ENCODE data around the gene ZPR1.

The ZPR1 gene

DNA sequence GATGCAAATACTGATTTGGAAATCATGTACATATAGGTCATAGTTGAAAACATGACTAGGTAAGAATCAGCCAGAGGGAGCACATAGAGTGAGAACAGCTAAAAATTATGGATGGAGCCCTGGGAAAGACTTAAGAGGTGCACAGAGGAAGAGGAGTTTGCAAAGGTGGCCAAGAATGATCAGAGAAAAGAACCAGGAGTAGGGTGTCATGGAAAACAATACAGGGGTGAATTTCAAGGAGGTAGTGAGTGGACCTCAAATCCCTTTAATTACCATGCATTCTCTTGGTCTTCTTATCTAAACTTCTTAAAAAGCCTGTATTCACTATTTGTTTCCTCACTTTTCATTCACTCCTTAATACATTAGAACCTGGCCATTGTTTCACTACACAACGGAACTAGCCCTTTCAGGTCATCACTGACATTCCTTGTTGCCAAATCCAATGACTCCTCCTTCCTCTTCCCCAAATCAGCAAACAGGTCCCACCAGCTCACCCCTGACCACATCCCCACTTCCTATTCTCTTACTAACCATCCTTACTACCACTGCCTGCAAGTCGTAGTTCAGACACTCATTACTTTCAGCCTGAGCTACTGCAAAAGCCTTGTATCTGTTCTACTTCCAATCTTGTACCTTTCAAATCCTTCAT lies 37.6 kb downstream of the ZPR1 start:
- Histone ChIP-seq H3K27me3 (no peaks in the 10 kb centered on the region), H3K36me3 (peaks cover 93 to 100% (median 99%) of the 10 kb centered on the region in 11 experiments)

DNA sequence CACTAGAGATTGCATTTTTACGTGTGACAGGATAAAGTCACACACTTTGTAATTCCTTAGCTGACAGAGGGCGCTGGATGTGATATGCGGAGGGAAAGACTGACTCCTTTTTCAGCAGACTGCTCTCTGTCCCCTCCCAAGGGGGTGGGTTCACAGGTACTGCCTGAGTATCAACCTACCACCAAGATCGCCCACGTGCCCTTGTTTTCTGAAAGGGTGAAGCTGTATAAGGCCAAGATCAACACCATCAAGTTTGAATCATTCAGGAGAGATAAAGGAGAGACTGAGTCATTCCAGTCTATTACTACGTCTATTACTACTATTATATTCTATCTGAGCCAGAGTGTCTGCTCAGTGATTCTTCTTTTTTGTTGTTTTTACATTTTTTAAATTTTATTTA lies 45.7 kb downstream of the ZPR1 start:
- no peak overlapping the region for H3K9ac ChIP-seq
- H3K4me2 ChIP-seq, result no peak overlapping the region
- H3K27ac ChIP-seq, result no peak overlapping the region
- H3K9me3 ChIP-seq (replicated peaks in 1 of 11), result no peaks in the 10 kb centered on the region
- H3K36me3 ChIP-seq, result peaks cover 16 to 26% (median 21%) of the 10 kb centered on the region in 11 experiments
- no peaks in the 10 kb centered on the region for H3K27me3 ChIP-seq
- peaks cover 0 to 13% (median 2%) of the 10 kb centered on the region in 10 experiments; a peak in 8 of 20 replicates for H3K4me1 ChIP-seq
- H3K4me3 ChIP-seq, result no peak overlapping the region
- TF ChIP-seq Cebpa-rat (IDR thresholded peaks at IDR 0.05), result no peak
- peaks cover 0 to 10% (median 0%) of the 10 kb centered on the region in 11 experiments; a peak in 2 of 22 replicates for H4K20me1 ChIP-seq

More for the DNA sequence above, 37.6 kb downstream of the ZPR1 start:
- TF ChIP-seq Cebpa-rat (IDR thresholded peaks at IDR 0.05), result no peak
- H3K4me2 ChIP-seq, result peak overlapping the region in 1 of 11 experiments; percentile 17; a peak in 2 of 22 replicates
- no peak overlapping the region for H3K4me3 ChIP-seq
- H3K27ac ChIP-seq, result no peak overlapping the region
- no peak overlapping the region for H3K9ac ChIP-seq
- H3K9me3 ChIP-seq (replicated peaks in 1 of 11), result no peaks in the 10 kb centered on the region
- H4K20me1 ChIP-seq, result peaks cover 0 to 26% (median 0%) of the 10 kb centered on the region in 11 experiments; a peak in 4 of 22 replicates
- H3K4me1 ChIP-seq, result peaks cover 0 to 20% (median 4%) of the 10 kb centered on the region in 10 experiments; a peak in 9 of 20 replicates

DNA sequence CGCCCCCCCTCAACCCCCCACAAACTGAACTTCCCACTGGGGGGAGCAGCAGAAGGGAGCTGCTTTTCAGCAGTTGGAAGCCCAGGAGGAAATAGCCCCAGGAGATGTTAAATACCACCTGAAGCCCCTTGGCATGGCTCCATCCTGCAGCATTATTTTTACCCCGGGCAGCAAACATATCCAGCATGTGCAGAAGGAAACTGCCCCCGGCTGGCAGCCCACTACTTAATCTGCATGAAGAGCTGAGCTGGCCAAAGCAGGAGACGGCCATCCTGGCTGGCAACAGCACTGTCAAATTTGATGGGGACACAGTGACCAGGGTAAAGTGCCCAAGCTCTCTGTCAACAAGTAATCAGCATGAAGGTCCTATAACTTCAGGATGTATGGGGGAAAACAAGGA lies 47.1 kb downstream of the ZPR1 start:
- H3K9ac ChIP-seq, result no peak overlapping the region
- peaks cover 0 to 13% (median 2%) of the 10 kb centered on the region in 10 experiments; a peak in 8 of 20 replicates for H3K4me1 ChIP-seq
- peaks cover 0 to 10% (median 0%) of the 10 kb centered on the region in 11 experiments; a peak in 1 of 22 replicates for H4K20me1 ChIP-seq
- H3K9me3 ChIP-seq (replicated peaks in 1 of 11), result no peaks in the 10 kb centered on the region
- peaks cover 2 to 13% (median 7%) of the 10 kb centered on the region in 11 experiments; a peak in 19 of 22 replicates for H3K36me3 ChIP-seq
- no peak overlapping the region for H3K4me3 ChIP-seq
- H3K4me2 ChIP-seq, result no peak overlapping the region
- no peak for TF ChIP-seq Cebpa-rat (IDR thresholded peaks at IDR 0.05)
- no peak overlapping the region for H3K27ac ChIP-seq
- no peaks in the 10 kb centered on the region for H3K27me3 ChIP-seq

DNA sequence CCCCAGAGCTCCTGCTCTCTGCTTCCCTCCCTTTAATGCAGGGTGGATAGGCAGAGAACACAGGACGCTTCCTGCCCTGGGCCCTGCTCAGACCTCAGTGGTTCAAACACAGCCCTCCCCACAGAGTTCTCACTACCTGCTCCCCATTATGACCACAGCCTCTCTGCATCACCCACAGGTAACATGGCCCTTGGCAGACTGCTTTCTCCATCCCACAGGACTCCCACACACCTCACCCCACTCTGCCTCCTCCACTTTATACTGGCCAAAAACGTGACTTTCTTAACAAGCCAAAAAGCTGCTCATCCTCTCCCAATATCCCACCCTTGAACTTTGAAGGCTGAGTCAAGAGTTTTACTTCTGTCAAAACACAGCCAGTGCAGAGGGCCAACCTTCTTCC lies 48.8 kb downstream of the ZPR1 start:
- peaks cover 0 to 6% (median 0%) of the 10 kb centered on the region in 11 experiments; a peak in 4 of 22 replicates for H3K36me3 ChIP-seq
- no peak overlapping the region for H3K27ac ChIP-seq
- no peak overlapping the region for H3K9ac ChIP-seq
- H3K4me2 ChIP-seq, result peak overlapping the region in 4 of 11 experiments; percentile 19 to 52 (median 31); a peak in 5 of 22 replicates
- H3K4me3 ChIP-seq, result no peak overlapping the region
- H4K20me1 ChIP-seq, result peaks cover 0 to 8% (median 0%) of the 10 kb centered on the region in 11 experiments; a peak in 1 of 22 replicates
- no peak for TF ChIP-seq Cebpa-rat (IDR thresholded peaks at IDR 0.05)
- H3K9me3 ChIP-seq (replicated peaks in 1 of 11), result no peaks in the 10 kb centered on the region
- no peaks in the 10 kb centered on the region for H3K27me3 ChIP-seq
- H3K4me1 ChIP-seq, result peaks cover 0 to 18% (median 3%) of the 10 kb centered on the region in 10 experiments; a peak in 9 of 20 replicates

DNA sequence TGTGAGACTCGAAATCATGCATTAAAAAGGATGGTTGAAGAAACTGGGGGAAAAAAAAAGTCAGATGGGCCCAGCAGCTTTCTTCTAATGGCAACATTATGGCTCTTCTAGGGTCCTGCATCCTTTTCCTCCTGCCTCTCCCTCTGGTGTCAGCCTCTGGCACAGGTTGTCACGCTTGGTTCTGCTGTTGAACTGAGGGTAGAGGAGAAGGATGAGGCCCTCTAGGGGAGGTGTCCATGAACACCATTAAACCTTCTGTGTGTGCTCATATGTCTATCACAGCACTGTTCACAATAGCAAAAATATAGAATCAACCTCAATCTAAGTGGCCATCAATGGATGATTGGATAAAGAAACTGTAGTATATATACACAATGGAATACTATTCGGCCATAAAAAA lies 51.1 kb downstream of the ZPR1 start:
- Histone ChIP-seq H3K4me3 (no peak overlapping the region), H3K4me2 (no peak overlapping the region), H4K20me1 (peaks cover 0 to 7% (median 0%) of the 10 kb centered on the region in 11 experiments; a peak in 2 of 22 replicates), H3K27me3 (no peaks in the 10 kb centered on the region), H3K27ac (no peak overlapping the region), H3K4me1 (peaks cover 0 to 31% (median 9%) of the 10 kb centered on the region in 10 experiments; a peak in 9 of 20 replicates), H3K9ac (no peak overlapping the region), H3K36me3 (peaks cover 0 to 2% (median 0%) of the 10 kb centered on the region in 11 experiments; a peak in 2 of 22 replicates), H3K9me3 (replicated peaks in 1 of 11) (no peaks in the 10 kb centered on the region)
- TF ChIP-seq Cebpa-rat (IDR thresholded peaks at IDR 0.05), result no peak

DNA sequence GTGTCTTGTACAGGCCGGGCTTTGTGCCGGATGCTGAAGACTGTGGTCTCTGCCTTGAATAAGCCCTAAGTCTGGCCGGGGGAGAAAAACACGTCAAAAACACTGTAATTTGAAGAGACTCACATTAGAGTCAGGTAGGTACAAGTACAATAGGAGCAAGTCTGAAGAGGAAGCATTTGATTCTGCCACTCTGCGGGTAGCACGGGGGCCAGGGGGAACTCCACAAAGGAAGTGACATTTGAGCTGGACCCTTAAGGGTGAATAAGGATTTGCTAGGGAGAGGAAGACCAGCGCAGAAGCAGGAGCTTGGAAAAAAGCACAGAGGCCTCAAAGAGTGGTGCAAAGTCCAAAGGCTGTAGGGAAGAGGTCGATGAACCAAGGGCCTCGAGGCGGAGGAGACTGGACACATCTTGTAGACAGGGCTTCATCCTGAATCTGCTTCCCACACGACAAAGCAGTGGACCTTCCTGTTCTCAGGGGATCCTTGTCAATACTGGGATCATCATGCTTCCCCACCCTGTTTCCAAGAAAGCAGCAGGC lies 53.8 kb downstream of the ZPR1 start:
- Histone ChIP-seq H3K27ac (no peak overlapping the region), H3K36me3 (no peaks in the 10 kb centered on the region), H3K4me3 (no peak overlapping the region), H3K9me3 (replicated peaks in 1 of 11) (no peaks in the 10 kb centered on the region), H3K27me3 (no peaks in the 10 kb centered on the region), H3K9ac (no peak overlapping the region), H4K20me1 (peaks cover 0 to 7% (median 0%) of the 10 kb centered on the region in 11 experiments; a peak in 3 of 22 replicates), H3K4me1 (peaks cover 0 to 24% (median 9%) of the 10 kb centered on the region in 10 experiments; a peak in 9 of 20 replicates), H3K4me2 (peak overlapping the region in 5 of 11 experiments; percentile 16 to 38 (median 17); a peak in 8 of 22 replicates)
- TF ChIP-seq Cebpa-rat (IDR thresholded peaks at IDR 0.05), result no peak

DNA sequence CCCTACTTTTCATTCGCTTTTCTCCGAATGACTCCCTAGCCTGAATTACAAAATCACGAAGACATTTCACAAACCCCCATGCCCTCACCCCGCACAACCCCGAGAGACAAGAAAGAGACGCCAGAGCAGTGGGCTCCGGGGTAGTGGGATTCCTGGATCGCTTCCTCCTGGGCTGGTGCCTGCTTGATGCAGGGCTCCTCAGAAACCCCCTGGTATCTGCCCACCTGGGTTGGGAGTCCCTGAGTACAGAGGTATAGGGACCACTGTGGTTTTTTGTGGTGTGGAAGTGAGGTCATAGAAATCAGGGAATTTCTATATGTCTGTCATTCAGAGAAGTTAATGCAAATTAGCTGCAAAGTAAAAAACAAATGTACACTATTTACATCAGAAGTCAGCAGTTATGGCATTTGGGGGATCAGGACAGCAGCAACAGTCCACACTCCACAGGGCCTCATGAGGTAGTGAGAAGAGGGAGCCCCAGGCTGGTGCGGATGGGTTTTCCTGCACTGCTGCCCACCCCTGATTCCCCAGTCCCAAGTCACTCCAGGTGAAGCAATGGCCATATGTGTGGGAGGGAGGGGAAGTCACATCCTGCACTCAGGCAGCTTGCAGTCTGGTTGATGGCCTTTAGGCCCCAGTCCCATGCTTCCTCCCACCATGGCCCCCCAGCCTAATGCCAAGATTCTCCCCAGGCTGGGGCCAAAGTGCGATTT lies 54.6 kb downstream of the ZPR1 start:
- H3K27me3 ChIP-seq, result no peaks in the 10 kb centered on the region
- H3K9ac ChIP-seq, result no peak overlapping the region

DNA sequence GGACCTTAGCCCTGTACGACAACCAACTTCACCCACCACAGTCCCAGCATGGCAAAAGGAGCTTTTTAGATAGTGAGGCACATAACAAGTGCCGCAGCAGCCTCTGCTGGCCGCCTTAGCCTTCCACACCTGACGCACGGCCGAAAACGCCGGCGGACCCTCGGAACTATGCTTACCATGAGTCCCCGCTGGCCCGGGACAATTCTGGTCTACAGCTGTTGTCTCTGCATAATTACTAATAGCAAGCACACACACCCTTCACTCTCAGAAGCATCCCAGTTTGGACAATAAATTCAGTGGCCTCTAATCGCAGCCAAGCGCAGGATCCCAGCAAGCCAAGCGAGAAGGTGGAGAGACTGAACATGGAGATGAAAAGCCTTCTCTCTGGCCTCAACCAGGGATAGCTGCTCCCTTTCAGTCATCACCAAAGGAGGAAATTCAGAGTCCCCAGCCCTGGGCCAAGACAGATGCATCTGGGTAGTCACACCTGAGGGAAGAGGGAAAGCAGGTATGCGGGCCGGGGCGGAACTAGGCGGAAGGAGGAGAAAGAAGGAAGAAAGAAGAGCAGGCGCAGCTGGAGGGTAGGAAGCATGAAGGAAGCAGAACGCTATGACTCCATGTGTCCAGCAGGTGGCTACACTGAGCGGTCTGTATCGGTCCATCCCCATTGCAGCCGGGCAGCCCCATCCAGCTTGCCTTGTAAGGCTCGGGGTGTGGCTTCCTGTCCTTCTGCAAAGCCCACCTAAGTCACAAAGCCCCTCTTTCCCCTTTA lies 55.4 kb downstream of the ZPR1 start:
- Histone ChIP-seq H3K27me3 (no peaks in the 10 kb centered on the region), H3K9ac (no peak overlapping the region), H3K4me3 (no peak overlapping the region), H3K36me3 (no peaks in the 10 kb centered on the region), H3K4me1 (peaks cover 0 to 17% (median 7%) of the 10 kb centered on the region in 10 experiments; a peak in 9 of 20 replicates), H3K9me3 (replicated peaks in 1 of 11) (no peaks in the 10 kb centered on the region), H4K20me1 (peaks cover 0 to 7% (median 0%) of the 10 kb centered on the region in 11 experiments; a peak in 2 of 22 replicates), H3K4me2 (peak overlapping the region in 3 of 11 experiments; percentile 27 to 38 (median 35); a peak in 4 of 22 replicates), H3K27ac (no peak overlapping the region)
- TF ChIP-seq Cebpa-rat (IDR thresholded peaks at IDR 0.05), result no peak

More for the DNA sequence above, 54.6 kb downstream of the ZPR1 start:
- H3K4me2 ChIP-seq, result peak overlapping the region in 3 of 11 experiments; percentile 27 to 38 (median 35); a peak in 7 of 22 replicates
- H3K27ac ChIP-seq, result no peak overlapping the region
- TF ChIP-seq Cebpa-rat (IDR thresholded peaks at IDR 0.05), result no peak
- H3K4me1 ChIP-seq, result peaks cover 0 to 17% (median 7%) of the 10 kb centered on the region in 10 experiments; a peak in 9 of 20 replicates
- no peaks in the 10 kb centered on the region for H3K36me3 ChIP-seq
- H3K4me3 ChIP-seq, result no peak overlapping the region
- peaks cover 0 to 7% (median 0%) of the 10 kb centered on the region in 11 experiments; a peak in 2 of 22 replicates for H4K20me1 ChIP-seq
- H3K9me3 ChIP-seq (replicated peaks in 1 of 11), result no peaks in the 10 kb centered on the region
